GM23338 (cell line): Measurements from ENCODE around the gene TXNRD3. TPM values are rescaled to one million over a fixed set of nuclear protein-coding genes. Genes with fewer than 3 reads are reported as not detected.

Experiments used
- ATAC-seq: fragments of 200-7000 bp; cut with Tn5 transposase; 3 replicates; pipeline ENCODE4 v1.9.1; 2020
- DNase-seq: peaks from one replicate; pipeline ENCODE4 v3.0.0-alpha.2; 2015; ENCODE audit warnings: low spot score
- H2AFZ ChIP-seq: fragments of 200-600 bp; sonication (generic); 2 replicates; pipeline ENCODE4 v1.8.0; 2016; ENCODE audit warnings: antibody characterized with exemption, mild to moderate bottlenecking, moderate library complexity
- H3F3A ChIP-seq: fragments of 200-600 bp; sonication (generic); replicated peaks from 2 replicates; pipeline ENCODE4 v1.8.0; 2017; ENCODE audit warnings: antibody characterized with exemption, mixed run types, low read depth
- H3K27ac ChIP-seq: fragments of 200-600 bp; sonication (generic); 2 replicates; pipeline ENCODE4 v1.6.1; 2016; ENCODE audit warnings: low read depth
- H3K27me3 ChIP-seq: fragments of 200-600 bp; sonication (generic); 2 replicates; pipeline ENCODE4 v1.8.0; 2016; ENCODE audit warnings: mild to moderate bottlenecking, mixed run types, moderate library complexity; ENCODE audit not compliant: insufficient read depth
- H3K36me3 ChIP-seq: fragments of 200-600 bp; sonication (generic); 2 replicates; pipeline ENCODE4 v1.8.0; 2016; ENCODE audit warnings: mild to moderate bottlenecking; ENCODE audit not compliant: insufficient read depth
- H3K4me1 ChIP-seq: fragments of 200-600 bp; sonication (generic); 2 replicates; pipeline ENCODE4 v1.8.0; 2016; ENCODE audit warnings: mild to moderate bottlenecking, moderate library complexity; ENCODE audit not compliant: insufficient read depth
- H3K4me2 ChIP-seq: fragments of 200-600 bp; sonication (generic); 2 replicates; pipeline ENCODE4 v1.7.1; 2017; ENCODE audit warnings: mixed run types
- H3K4me3 ChIP-seq: fragments of 200-600 bp; sonication (generic); 2 replicates; pipeline ENCODE4 v1.6.1; 2016; ENCODE audit warnings: mixed run types
- H3K79me2 ChIP-seq: fragments of 200-600 bp; sonication (generic); replicated peaks from 2 replicates; pipeline ENCODE4 v1.8.0; 2017; ENCODE audit warnings: mild to moderate bottlenecking; ENCODE audit not compliant: insufficient read depth
- H3K9me2 ChIP-seq: fragments of 200-600 bp; sonication (generic); 2 replicates; pipeline ENCODE4 v1.8.0; 2017; ENCODE audit not compliant: insufficient read depth
- H4K20me1 ChIP-seq: fragments of 200-600 bp; sonication (generic); replicated peaks from 2 replicates; pipeline ENCODE4 v1.8.0; 2017; ENCODE audit warnings: mild to moderate bottlenecking; ENCODE audit not compliant: insufficient read depth
- H3K27ac Mint-ChIP-seq: 2 replicates; pipeline ENCODE4 v1.8.0; 2020; ENCODE audit warnings: inconsistent platforms, mild to moderate bottlenecking, moderate library complexity, mixed read lengths
- H3K27me3 Mint-ChIP-seq: 3 replicates; pipeline ENCODE4 v1.8.0; 2022; ENCODE audit warnings: low read depth, mild to moderate bottlenecking, moderate library complexity, mixed read lengths, inconsistent platforms; ENCODE audit not compliant: insufficient read depth, poor library complexity
- H3K36me3 Mint-ChIP-seq: 3 replicates; pipeline ENCODE4 v1.8.0; 2021; ENCODE audit warnings: low read depth, mild to moderate bottlenecking, inconsistent platforms, moderate library complexity, mixed read lengths
- H3K4me1 Mint-ChIP-seq: 3 replicates; pipeline ENCODE4 v1.8.0; 2020; ENCODE audit warnings: mild to moderate bottlenecking, inconsistent platforms, mixed read lengths
- H3K4me3 Mint-ChIP-seq: 3 replicates; pipeline ENCODE4 v1.8.0; 2021; ENCODE audit warnings: moderate library complexity, mild to moderate bottlenecking, inconsistent platforms, mixed read lengths
- H3K9me3 Mint-ChIP-seq: 3 replicates; pipeline ENCODE4 v1.8.0; 2020; ENCODE audit warnings: moderate library complexity, mild to moderate bottlenecking, inconsistent platforms, mixed read lengths
- CREB1 ChIP-seq: fragments of 250-450 bp; sonication (Bioruptor Pico); IDR thresholded peaks from 2 replicates; pipeline ENCODE4 v1.5.0; 2020; ENCODE audit warnings: low read depth, mild to moderate bottlenecking, moderate library complexity
- EZH2 ChIP-seq: fragments of 200-600 bp; sonication (generic); IDR thresholded peaks from one replicate; pipeline ENCODE4 v1.8.0; 2017; ENCODE audit warnings: antibody characterized with exemption, mild to moderate bottlenecking, low read depth; ENCODE audit not compliant: unreplicated experiment
- EZH2phosphoT487 ChIP-seq: fragments of 200-600 bp; sonication (generic); IDR thresholded peaks from one replicate; pipeline ENCODE4 v1.8.1; 2018; ENCODE audit warnings: antibody characterized with exemption; ENCODE audit not compliant: unreplicated experiment
- JUNB ChIP-seq: IDR thresholded peaks from one replicate; pipeline ENCODE4 v1.6.1; 2016; ENCODE audit warnings: antibody characterized with exemption; ENCODE audit not compliant: unreplicated experiment
- NANOG ChIP-seq: IDR thresholded peaks from 2 replicates; pipeline ENCODE4 v1.6.1; 2016; ENCODE audit warnings: antibody characterized with exemption, borderline replicate concordance
- POLR2AphosphoS5 ChIP-seq: IDR thresholded peaks from 2 replicates; pipeline ENCODE4 v1.6.1; 2016; ENCODE audit warnings: antibody characterized with exemption, low read depth
- STAT1 ChIP-seq: IDR thresholded peaks from one replicate; pipeline ENCODE4 v1.6.1; 2016; ENCODE audit warnings: antibody characterized with exemption; ENCODE audit not compliant: unreplicated experiment
- ZNF114 ChIP-seq: fragments of 250-450 bp; sonication (Bioruptor Pico); IDR thresholded peaks from 2 replicates; pipeline ENCODE4 v1.5.0; 2020; ENCODE audit warnings: mild to moderate bottlenecking, moderate library complexity
- ZNF331 ChIP-seq: fragments of 250-450 bp; sonication (Bioruptor Pico); IDR thresholded peaks from 2 replicates; pipeline ENCODE4 v1.5.0; 2020; ENCODE audit warnings: low read depth, mild to moderate bottlenecking, moderate library complexity
- polyA plus RNA-seq: library from polyadenylated mRNA; unstranded; fragments of >200 nt; fragmentation: Nextera tagmentation; extraction: Ambion mirVana; gene quantifications from 2 replicates; pipeline ENCODE4 v1.2.1, GENCODE V29; 2016
- total RNA-seq: library from RNA; depleted of rRNA; stranded (reverse); fragments of >200 nt; shearing (Covaris generic); gene quantifications from 2 replicates; pipeline ENCODE4 v1.2.3, GENCODE V29; 2014
- TF ChIP-seq, protein P1 (sequence below): IDR thresholded peaks from one replicate; pipeline ENCODE4 v1.6.1; 2018; ENCODE audit warnings: antibody characterized with exemption; ENCODE audit not compliant: unreplicated experiment
- TF ChIP-seq, protein P2 (sequence below): IDR thresholded peaks from 2 replicates; pipeline ENCODE4 v1.6.1; 2016; ENCODE audit warnings: antibody characterized with exemption
- TF ChIP-seq, protein P3 (sequence below): fragments of 250-450 bp; sonication (Bioruptor Pico); IDR thresholded peaks from 2 replicates; pipeline ENCODE4 v1.5.0; 2020; ENCODE audit warnings: mild to moderate bottlenecking, moderate library complexity
- TF ChIP-seq, protein P4 (sequence below), 2 experiments: fragments of 200-600 bp in 1 of 2; sonication (generic) in 1 of 2; conservative IDR thresholded peaks; 2 replicates each; pipeline versions ENCODE4 v1.5.1 to v1.6.1; 2016 to 2017; ENCODE audit warnings: antibody characterized with exemption in 2 of 2, low read depth in 2 of 2, mild to moderate bottlenecking in 2 of 2, moderate library complexity in 1 of 2

TXNRD3 gene
- total and polyA plus RNA-seq, 2 experiments from 2014 or later = 3.0 to 4.1 TPM

DNA sequence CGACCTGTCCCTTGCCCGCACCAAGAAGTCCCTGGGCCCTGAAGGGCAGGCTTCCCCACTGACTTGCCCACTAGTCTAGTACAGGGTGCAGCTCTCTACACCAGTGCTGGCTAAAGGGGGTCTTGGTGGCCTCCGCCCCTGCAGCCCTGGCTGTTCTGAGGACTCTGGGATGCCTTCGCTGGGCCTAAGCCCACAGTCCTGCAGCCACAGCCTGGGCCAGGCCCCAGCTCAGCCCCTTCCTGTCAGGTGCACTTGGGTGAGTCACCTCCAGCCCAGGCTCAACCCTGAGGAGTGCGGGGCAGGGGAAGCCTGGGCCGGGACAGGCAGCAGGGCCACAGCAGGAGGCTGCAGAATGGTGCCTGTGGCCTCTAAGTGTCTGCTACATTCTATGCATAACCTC is 97.2 kb downstream of the TXNRD3 start:
- Histone ChIP-seq H2AFZ (no peak overlapping the region), H3K27ac (no peak overlapping the region), H3K79me2 (no peaks in the 10 kb centered on the region), H3K4me3 (no peak overlapping the region), H3F3A (no peaks in the 10 kb centered on the region), H3K9me2 (no peaks in the 10 kb centered on the region), H3K4me1 (no peaks in the 10 kb centered on the region), H3K4me2 (no peak overlapping the region), H3K36me3 (no peaks in the 10 kb centered on the region), H4K20me1 (no peaks in the 10 kb centered on the region), H3K27me3 (no peaks in the 10 kb centered on the region)
- H3K4me3 Mint-ChIP-seq = no peak overlapping the region
- H3K27me3 Mint-ChIP-seq = peaks cover 3% of the 10 kb centered on the region
- H3K27ac Mint-ChIP-seq = no peak overlapping the region
- peaks cover 5% of the 10 kb centered on the region for H3K4me1 Mint-ChIP-seq
- DNase-seq = no peak
- ATAC-seq = peak; percentile 52
- TF ChIP-seq, protein P1, sequence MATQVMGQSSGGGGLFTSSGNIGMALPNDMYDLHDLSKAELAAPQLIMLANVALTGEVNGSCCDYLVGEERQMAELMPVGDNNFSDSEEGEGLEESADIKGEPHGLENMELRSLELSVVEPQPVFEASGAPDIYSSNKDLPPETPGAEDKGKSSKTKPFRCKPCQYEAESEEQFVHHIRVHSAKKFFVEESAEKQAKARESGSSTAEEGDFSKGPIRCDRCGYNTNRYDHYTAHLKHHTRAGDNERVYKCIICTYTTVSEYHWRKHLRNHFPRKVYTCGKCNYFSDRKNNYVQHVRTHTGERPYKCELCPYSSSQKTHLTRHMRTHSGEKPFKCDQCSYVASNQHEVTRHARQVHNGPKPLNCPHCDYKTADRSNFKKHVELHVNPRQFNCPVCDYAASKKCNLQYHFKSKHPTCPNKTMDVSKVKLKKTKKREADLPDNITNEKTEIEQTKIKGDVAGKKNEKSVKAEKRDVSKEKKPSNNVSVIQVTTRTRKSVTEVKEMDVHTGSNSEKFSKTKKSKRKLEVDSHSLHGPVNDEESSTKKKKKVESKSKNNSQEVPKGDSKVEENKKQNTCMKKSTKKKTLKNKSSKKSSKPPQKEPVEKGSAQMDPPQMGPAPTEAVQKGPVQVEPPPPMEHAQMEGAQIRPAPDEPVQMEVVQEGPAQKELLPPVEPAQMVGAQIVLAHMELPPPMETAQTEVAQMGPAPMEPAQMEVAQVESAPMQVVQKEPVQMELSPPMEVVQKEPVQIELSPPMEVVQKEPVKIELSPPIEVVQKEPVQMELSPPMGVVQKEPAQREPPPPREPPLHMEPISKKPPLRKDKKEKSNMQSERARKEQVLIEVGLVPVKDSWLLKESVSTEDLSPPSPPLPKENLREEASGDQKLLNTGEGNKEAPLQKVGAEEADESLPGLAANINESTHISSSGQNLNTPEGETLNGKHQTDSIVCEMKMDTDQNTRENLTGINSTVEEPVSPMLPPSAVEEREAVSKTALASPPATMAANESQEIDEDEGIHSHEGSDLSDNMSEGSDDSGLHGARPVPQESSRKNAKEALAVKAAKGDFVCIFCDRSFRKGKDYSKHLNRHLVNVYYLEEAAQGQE = no peak
- TF ChIP-seq ZNF331 = no peak
- no peak for TF ChIP-seq CREB1
- TF ChIP-seq ZNF114 (CRISPR knock-in tag) = no peak
- no peak for TF ChIP-seq POLR2AphosphoS5
- TF ChIP-seq, protein P2, sequence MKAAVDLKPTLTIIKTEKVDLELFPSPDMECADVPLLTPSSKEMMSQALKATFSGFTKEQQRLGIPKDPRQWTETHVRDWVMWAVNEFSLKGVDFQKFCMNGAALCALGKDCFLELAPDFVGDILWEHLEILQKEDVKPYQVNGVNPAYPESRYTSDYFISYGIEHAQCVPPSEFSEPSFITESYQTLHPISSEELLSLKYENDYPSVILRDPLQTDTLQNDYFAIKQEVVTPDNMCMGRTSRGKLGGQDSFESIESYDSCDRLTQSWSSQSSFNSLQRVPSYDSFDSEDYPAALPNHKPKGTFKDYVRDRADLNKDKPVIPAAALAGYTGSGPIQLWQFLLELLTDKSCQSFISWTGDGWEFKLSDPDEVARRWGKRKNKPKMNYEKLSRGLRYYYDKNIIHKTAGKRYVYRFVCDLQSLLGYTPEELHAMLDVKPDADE = no peak
- TF ChIP-seq NANOG = no peak
- TF ChIP-seq JUNB = no peak
- TF ChIP-seq, protein P3, sequence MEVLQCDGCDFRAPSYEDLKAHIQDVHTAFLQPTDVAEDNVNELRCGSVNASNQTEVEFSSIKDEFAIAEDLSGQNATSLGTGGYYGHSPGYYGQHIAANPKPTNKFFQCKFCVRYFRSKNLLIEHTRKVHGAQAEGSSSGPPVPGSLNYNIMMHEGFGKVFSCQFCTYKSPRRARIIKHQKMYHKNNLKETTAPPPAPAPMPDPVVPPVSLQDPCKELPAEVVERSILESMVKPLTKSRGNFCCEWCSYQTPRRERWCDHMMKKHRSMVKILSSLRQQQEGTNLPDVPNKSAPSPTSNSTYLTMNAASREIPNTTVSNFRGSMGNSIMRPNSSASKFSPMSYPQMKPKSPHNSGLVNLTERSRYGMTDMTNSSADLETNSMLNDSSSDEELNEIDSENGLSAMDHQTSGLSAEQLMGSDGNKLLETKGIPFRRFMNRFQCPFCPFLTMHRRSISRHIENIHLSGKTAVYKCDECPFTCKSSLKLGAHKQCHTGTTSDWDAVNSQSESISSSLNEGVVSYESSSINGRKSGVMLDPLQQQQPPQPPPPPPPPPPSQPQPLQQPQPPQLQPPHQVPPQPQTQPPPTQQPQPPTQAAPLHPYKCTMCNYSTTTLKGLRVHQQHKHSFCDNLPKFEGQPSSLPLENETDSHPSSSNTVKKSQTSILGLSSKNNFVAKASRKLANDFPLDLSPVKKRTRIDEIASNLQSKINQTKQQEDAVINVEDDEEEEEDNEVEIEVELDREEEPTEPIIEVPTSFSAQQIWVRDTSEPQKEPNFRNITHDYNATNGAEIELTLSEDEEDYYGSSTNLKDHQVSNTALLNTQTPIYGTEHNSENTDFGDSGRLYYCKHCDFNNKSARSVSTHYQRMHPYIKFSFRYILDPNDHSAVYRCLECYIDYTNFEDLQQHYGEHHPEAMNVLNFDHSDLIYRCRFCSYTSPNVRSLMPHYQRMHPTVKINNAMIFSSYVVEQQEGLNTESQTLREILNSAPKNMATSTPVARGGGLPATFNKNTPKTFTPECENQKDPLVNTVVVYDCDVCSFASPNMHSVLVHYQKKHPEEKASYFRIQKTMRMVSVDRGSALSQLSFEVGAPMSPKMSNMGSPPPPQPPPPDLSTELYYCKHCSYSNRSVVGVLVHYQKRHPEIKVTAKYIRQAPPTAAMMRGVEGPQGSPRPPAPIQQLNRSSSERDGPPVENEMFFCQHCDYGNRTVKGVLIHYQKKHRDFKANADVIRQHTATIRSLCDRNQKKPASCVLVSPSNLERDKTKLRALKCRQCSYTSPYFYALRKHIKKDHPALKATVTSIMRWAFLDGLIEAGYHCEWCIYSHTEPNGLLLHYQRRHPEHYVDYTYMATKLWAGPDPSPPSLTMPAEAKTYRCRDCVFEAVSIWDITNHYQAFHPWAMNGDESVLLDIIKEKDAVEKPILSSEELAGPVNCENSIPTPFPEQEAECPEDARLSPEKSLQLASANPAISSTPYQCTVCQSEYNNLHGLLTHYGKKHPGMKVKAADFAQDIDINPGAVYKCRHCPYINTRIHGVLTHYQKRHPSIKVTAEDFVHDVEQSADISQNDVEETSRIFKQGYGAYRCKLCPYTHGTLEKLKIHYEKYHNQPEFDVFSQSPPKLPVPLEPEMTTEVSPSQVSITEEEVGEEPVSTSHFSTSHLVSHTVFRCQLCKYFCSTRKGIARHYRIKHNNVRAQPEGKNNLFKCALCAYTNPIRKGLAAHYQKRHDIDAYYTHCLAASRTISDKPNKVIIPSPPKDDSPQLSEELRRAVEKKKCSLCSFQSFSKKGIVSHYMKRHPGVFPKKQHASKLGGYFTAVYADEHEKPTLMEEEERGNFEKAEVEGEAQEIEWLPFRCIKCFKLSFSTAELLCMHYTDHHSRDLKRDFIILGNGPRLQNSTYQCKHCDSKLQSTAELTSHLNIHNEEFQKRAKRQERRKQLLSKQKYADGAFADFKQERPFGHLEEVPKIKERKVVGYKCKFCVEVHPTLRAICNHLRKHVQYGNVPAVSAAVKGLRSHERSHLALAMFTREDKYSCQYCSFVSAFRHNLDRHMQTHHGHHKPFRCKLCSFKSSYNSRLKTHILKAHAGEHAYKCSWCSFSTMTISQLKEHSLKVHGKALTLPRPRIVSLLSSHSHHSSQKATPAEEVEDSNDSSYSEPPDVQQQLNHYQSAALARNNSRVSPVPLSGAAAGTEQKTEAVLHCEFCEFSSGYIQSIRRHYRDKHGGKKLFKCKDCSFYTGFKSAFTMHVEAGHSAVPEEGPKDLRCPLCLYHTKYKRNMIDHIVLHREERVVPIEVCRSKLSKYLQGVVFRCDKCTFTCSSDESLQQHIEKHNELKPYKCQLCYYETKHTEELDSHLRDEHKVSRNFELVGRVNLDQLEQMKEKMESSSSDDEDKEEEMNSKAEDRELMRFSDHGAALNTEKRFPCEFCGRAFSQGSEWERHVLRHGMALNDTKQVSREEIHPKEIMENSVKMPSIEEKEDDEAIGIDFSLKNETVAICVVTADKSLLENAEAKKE = no peak
- TF ChIP-seq EZH2phosphoT487 = no peak
- TF ChIP-seq, protein P4, sequence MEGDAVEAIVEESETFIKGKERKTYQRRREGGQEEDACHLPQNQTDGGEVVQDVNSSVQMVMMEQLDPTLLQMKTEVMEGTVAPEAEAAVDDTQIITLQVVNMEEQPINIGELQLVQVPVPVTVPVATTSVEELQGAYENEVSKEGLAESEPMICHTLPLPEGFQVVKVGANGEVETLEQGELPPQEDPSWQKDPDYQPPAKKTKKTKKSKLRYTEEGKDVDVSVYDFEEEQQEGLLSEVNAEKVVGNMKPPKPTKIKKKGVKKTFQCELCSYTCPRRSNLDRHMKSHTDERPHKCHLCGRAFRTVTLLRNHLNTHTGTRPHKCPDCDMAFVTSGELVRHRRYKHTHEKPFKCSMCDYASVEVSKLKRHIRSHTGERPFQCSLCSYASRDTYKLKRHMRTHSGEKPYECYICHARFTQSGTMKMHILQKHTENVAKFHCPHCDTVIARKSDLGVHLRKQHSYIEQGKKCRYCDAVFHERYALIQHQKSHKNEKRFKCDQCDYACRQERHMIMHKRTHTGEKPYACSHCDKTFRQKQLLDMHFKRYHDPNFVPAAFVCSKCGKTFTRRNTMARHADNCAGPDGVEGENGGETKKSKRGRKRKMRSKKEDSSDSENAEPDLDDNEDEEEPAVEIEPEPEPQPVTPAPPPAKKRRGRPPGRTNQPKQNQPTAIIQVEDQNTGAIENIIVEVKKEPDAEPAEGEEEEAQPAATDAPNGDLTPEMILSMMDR (conservative IDR thresholded peaks at IDR 0.05; ENCODE audit: low read depth in 2 of 2) = no peak
- no peak for TF ChIP-seq STAT1
- TF ChIP-seq EZH2 = no peak
- no peaks in the 10 kb centered on the region for H3K9me3 Mint-ChIP-seq
- no peaks in the 10 kb centered on the region for H3K36me3 Mint-ChIP-seq
